HCT116 (cell line): ENCODE measurements around the gene CELF4. TPM values are rescaled to one million over a fixed set of nuclear protein-coding genes. Genes with fewer than 3 reads are reported as not detected.

ENCODE experiments used
- ATAC-seq: fragments of 200-7000 bp; cut with Tn5 transposase; 2 replicates; pipeline ENCODE4 v1.9.1; 2020; ENCODE audit warnings: mild to moderate bottlenecking, moderate library complexity
- BruUV-seq: library from RNA; stranded (reverse); fragments of 400-500 nt; replicated peaks from 2 replicates; lab custom pipeline; 2021; lab: Mats Ljungman, UMichigan
- CTCF ChIA-PET: fragments of 300-600 bp; sonication (Branson Sonifier 250); formaldehyde crosslinking; loops from one replicate; lab custom pipeline; 2021; ENCODE audit warnings: antibody characterized with exemption; lab: Charles Lee
- POLR2A ChIA-PET: fragments of 300-600, 350-600 bp; sonication (Branson Sonifier 250); formaldehyde crosslinking; loops from one replicate; lab custom pipeline; 2021; ENCODE audit warnings: antibody characterized with exemption; lab: Charles Lee
- RAD21 ChIA-PET, 2 experiments: fragments of 300-600 bp; sonication (Branson Sonifier 250); formaldehyde crosslinking; loops; one replicate each; lab custom pipeline; 2023; ENCODE audit warnings: low total read pairs in 2 of 2; ENCODE audit not compliant: uncharacterized antibody in 2 of 2, unreplicated experiment in 2 of 2, low non-redundant PET in 1 of 2; lab: Charles Lee
- DNase-seq: peaks from one replicate; pipeline ENCODE4 v3.0.0-alpha.2; 2010; ENCODE audit warnings: low read depth, low spot score
- H2AFZ ChIP-seq: fragments of 200-600 bp; shearing (Covaris generic), sonication (generic); 2 replicates; pipeline ENCODE4 v1.6.1; 2017; ENCODE audit warnings: low read depth, mixed run types, mixed read lengths, antibody characterized with exemption, low read length; ENCODE audit not compliant: poor library complexity, severe bottlenecking
- H3K27ac ChIP-seq: 2 replicates; pipeline ENCODE4 v1.5.1; 2012; ENCODE audit warnings: low read depth, low read length
- H3K27me3 ChIP-seq: fragments of 200-600 bp; sonication (generic); 2 replicates; pipeline ENCODE4 v1.6.1; 2016; ENCODE audit warnings: mixed run types, low read length, mixed read lengths; ENCODE audit not compliant: insufficient read depth
- H3K36me3 ChIP-seq, 2 experiments: fragments of 200-500 bp in 1 of 2; fragments of 200-600 bp in 1 of 2; sonication (Bioruptor generic) in 1 of 2; sonication (generic) in 1 of 2; 2 replicates each; pipeline versions ENCODE4 v1.5.1 to v1.6.1; 2014 to 2016; ENCODE audit warnings: low read length in 2 of 2, inconsistent platforms in 1 of 2, mixed read lengths in 1 of 2, mixed run types in 1 of 2; ENCODE audit not compliant: insufficient read depth in 2 of 2, control insufficient read depth in 1 of 2
- H3K4me1 ChIP-seq, 2 experiments: fragments of 200-600 bp in 1 of 2; sonication (generic) in 1 of 2; 2 replicates each; pipeline versions ENCODE4 v1.5.1 to v1.6.1; 2012 to 2017; ENCODE audit warnings: low read length in 2 of 2, inconsistent platforms in 1 of 2, mild to moderate bottlenecking in 1 of 2, mixed read lengths in 1 of 2, mixed run types in 1 of 2, moderate library complexity in 1 of 2; ENCODE audit not compliant: insufficient read depth in 2 of 2, control insufficient read depth in 1 of 2
- H3K4me2 ChIP-seq: fragments of 200-600 bp; sonication (generic); 2 replicates; pipeline ENCODE4 v1.6.1; 2017; ENCODE audit warnings: mixed run types, low read length, mixed read lengths
- H3K4me3 ChIP-seq, 2 experiments: fragments of 200-600 bp in 1 of 2; sonication (generic) in 1 of 2; replicated peaks in 1 of 2; 2 replicates each; pipeline ENCODE4 v1.5.1; 2011 to 2016; ENCODE audit warnings: low read length in 2 of 2, control low read depth in 1 of 2, low read depth in 1 of 2, mild to moderate bottlenecking in 1 of 2, mixed read lengths in 1 of 2, mixed run types in 1 of 2
- H3K79me2 ChIP-seq: fragments of 200-600 bp; sonication (generic); 2 replicates; pipeline ENCODE4 v1.6.1; 2017; ENCODE audit warnings: mild to moderate bottlenecking, mixed run types, low read length, moderate library complexity, mixed read lengths; ENCODE audit not compliant: insufficient read depth
- H3K9ac ChIP-seq: fragments of 200-600 bp; sonication (generic); 2 replicates; pipeline ENCODE4 v1.6.1; 2016; ENCODE audit warnings: low read length, mixed read lengths
- H3K9me2 ChIP-seq: fragments of 200-600 bp; sonication (generic), shearing (Covaris generic); 2 replicates; pipeline ENCODE4 v1.6.1; 2017; ENCODE audit warnings: mixed run types, mild to moderate bottlenecking, moderate library complexity; ENCODE audit not compliant: insufficient read depth
- H3K9me3 ChIP-seq, 2 experiments: fragments of 200-500 bp in 1 of 2; fragments of 200-600 bp in 1 of 2; sonication (Bioruptor generic) in 1 of 2; sonication (generic) in 1 of 2; 2 replicates each; pipeline ENCODE4 v1.6.1; 2014 to 2017; ENCODE audit warnings: low read length in 2 of 2, mixed read lengths in 2 of 2, inconsistent platforms in 1 of 2, low read depth in 1 of 2, mild to moderate bottlenecking in 1 of 2, mixed run types in 1 of 2, moderate library complexity in 1 of 2; ENCODE audit not compliant: control insufficient read depth in 1 of 2, insufficient read depth in 1 of 2
- H4K20me1 ChIP-seq: fragments of 200-600 bp; sonication (generic), shearing (Covaris generic); 2 replicates; pipeline ENCODE4 v1.6.1; 2017; ENCODE audit warnings: mixed run types, mild to moderate bottlenecking, moderate library complexity; ENCODE audit not compliant: insufficient read depth
- ELF1 ChIP-seq: IDR thresholded peaks from 2 replicates; pipeline ENCODE4 v1.6.1; 2012; ENCODE audit warnings: low read depth, borderline replicate concordance
- FOSL1 ChIP-seq: IDR thresholded peaks from 2 replicates; pipeline ENCODE4 v1.6.1; 2012; ENCODE audit warnings: low read depth
- JUND ChIP-seq: IDR thresholded peaks from 2 replicates; pipeline ENCODE4 v1.6.1; 2012
- MAX ChIP-seq: IDR thresholded peaks from 2 replicates; pipeline ENCODE4 v1.6.1; 2012
- POLR2A ChIP-seq: IDR thresholded peaks from 2 replicates; pipeline ENCODE4 v1.7.0; 2011; ENCODE audit warnings: borderline replicate concordance; ENCODE audit not compliant: insufficient read depth, insufficient read length; ENCODE audit errors: extremely low read depth
- RAD21 ChIP-seq: IDR thresholded peaks from 2 replicates; pipeline ENCODE4 v1.6.1; 2012; ENCODE audit warnings: low read depth, mild to moderate bottlenecking
- intact Hi-C: fragments of 100-400 bp; cut with micrococcal nuclease; formaldehyde crosslinking; loops from 2 replicates; pipeline ENCODE4 v1.10.0; 2022
- total RNA-seq: library from RNA; stranded (reverse); gene quantifications from one replicate; pipeline ENCODE4 v1.2.1, GENCODE V29; 2021; ENCODE audit not compliant: unreplicated experiment
- TF ChIP-seq, protein P1 (sequence below), 3 experiments: fragments of 200-600 bp in 1 of 3; sonication (generic) in 1 of 3; IDR thresholded peaks in 2 of 3; conservative IDR thresholded peaks in 1 of 3; 2 replicates each; pipeline ENCODE4 v1.5.1; 2012 to 2017; ENCODE audit warnings: low read depth in 2 of 3, low read length in 2 of 3, antibody characterized with exemption in 1 of 3, borderline replicate concordance in 1 of 3, control low read depth in 1 of 3, mild to moderate bottlenecking in 1 of 3, mixed read lengths in 1 of 3, mixed run types in 1 of 3, moderate library complexity in 1 of 3; ENCODE audit not compliant: insufficient read depth in 1 of 3

Gene CELF4
- total RNA-seq, 1 experiment from 2014 or later = not detected

GRCh38 chr18:37261988-37262387 lies 303.6 kb downstream of the CELF4 start:
- DNase-seq (no peak), ATAC-seq (no peak)
- no TSS peak for BruUV-seq
- no peak overlapping the region for H3K9ac ChIP-seq
- no peaks in the 10 kb centered on the region for H3K36me3 ChIP-seq
- ChIA-PET POLR2A (no interaction called here), RAD21 (no interaction called here), CTCF (no interaction called here)
- no peaks in the 10 kb centered on the region for H4K20me1 ChIP-seq
- H3K4me3 ChIP-seq = no peak overlapping the region
- no peak for TF ChIP-seq POLR2A
- no peak for TF ChIP-seq RAD21
- no peak for TF ChIP-seq ELF1
- TF ChIP-seq, protein P1, sequence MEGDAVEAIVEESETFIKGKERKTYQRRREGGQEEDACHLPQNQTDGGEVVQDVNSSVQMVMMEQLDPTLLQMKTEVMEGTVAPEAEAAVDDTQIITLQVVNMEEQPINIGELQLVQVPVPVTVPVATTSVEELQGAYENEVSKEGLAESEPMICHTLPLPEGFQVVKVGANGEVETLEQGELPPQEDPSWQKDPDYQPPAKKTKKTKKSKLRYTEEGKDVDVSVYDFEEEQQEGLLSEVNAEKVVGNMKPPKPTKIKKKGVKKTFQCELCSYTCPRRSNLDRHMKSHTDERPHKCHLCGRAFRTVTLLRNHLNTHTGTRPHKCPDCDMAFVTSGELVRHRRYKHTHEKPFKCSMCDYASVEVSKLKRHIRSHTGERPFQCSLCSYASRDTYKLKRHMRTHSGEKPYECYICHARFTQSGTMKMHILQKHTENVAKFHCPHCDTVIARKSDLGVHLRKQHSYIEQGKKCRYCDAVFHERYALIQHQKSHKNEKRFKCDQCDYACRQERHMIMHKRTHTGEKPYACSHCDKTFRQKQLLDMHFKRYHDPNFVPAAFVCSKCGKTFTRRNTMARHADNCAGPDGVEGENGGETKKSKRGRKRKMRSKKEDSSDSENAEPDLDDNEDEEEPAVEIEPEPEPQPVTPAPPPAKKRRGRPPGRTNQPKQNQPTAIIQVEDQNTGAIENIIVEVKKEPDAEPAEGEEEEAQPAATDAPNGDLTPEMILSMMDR (IDR thresholded peaks at IDR 0.05 in 2 of 3, conservative IDR thresholded peaks at IDR 0.05 in 1 of 3; ENCODE audit: borderline replicate concordance in 1 of 3, insufficient read depth in 1 of 3, low read depth in 2 of 3, low read length in 2 of 3) = no peak
- intact Hi-C loops = no loop called here
- peaks cover 25% of the 10 kb centered on the region for H3K27me3 ChIP-seq
- no peaks in the 10 kb centered on the region for H3K9me3 ChIP-seq
- H3K79me2 ChIP-seq = no peaks in the 10 kb centered on the region
- H3K9me2 ChIP-seq = no peaks in the 10 kb centered on the region
- H3K4me1 ChIP-seq = no peaks in the 10 kb centered on the region
- H2AFZ ChIP-seq = no peak overlapping the region
- H3K27ac ChIP-seq = no peak overlapping the region
- no peak overlapping the region for H3K4me2 ChIP-seq

- no TSS peak for BruUV-seq
- intact Hi-C loops = no loop called here
- Histone ChIP-seq H3K27ac (no peak overlapping the region), H3K4me2 (no peak overlapping the region), H3K4me3 (no peak overlapping the region), H3K36me3 (no peaks in the 10 kb centered on the region), H3K9ac (no peak overlapping the region), H3K4me1 (no peaks in the 10 kb centered on the region), H2AFZ (no peak overlapping the region), H3K9me2 (no peaks in the 10 kb centered on the region), H3K27me3 (peaks cover 26% of the 10 kb centered on the region), H4K20me1 (no peaks in the 10 kb centered on the region), H3K79me2 (no peaks in the 10 kb centered on the region), H3K9me3 (no peaks in the 10 kb centered on the region)
- ChIA-PET RAD21 (no interaction called here), POLR2A (no interaction called here), CTCF (interaction anchor here (1.0 kb wide), 1 partner anchor 320 kb away, joined by 3 read pairs; no protein-coding TSS in a partner anchor)
- DNase-seq = no peak
- no peak for TF ChIP-seq FOSL1
- TF ChIP-seq JUND = no peak
- no peak for TF ChIP-seq MAX
- ATAC-seq = no peak
Observed at GRCh38 chr18:37261246-37261840, 304.3 kb downstream of the CELF4 start.
